T1000 (cell line): ENCODE measurements around the gene SMIM17.
"Not testable (repeated sequence)": the region's sequence is repeated elsewhere in the genome, so short reads cannot be mapped to it uniquely, and the experiment has no call there.

ENCODE experiments used
- DNase-seq: peaks from one replicate; lab custom pipeline; 2025; ENCODE audit warnings: mixed read lengths; lab: John Stamatoyannopoulos, UW

SMIM17 gene

GRCh38 chr19:56660381-56661107 lies 17.6 kb downstream of the SMIM17 start:
- DNase-seq, result no peak

GRCh38 chr19:56661248-56661647 lies 18.3 kb downstream of the SMIM17 start:
- DNase-seq, result no peak

- DNase-seq, result no peak
These were observed 21.1 kb downstream of the SMIM17 start for GRCh38 chr19:56663931-56664500.

- DNase-seq, result no peak
These were observed 21.6 kb downstream of the SMIM17 start for GRCh38 chr19:56664511-56664910.

- no peak for DNase-seq
These were observed 24.4 kb downstream of the SMIM17 start for GRCh38 chr19:56667311-56667870.

- DNase-seq, result no peak
These were observed 25.7 kb downstream of the SMIM17 start for GRCh38 chr19:56668676-56669075.

GRCh38 chr19:56670401-56670960 lies 27.5 kb downstream of the SMIM17 start:
- no peak for DNase-seq

- DNase-seq, result no peak
These were observed 28.1 kb downstream of the SMIM17 start for GRCh38 chr19:56670961-56671612.

GRCh38 chr19:56671613-56671994 lies 28.6 kb downstream of the SMIM17 start, which contains the start of gene ZNF835:
TSS of gene ZNF835 (minus strand) at chr19:56671757. CDS start at chr19:56665198, 6,559 bp downstream.
- peak; percentile 87 for DNase-seq

GRCh38 chr19:56672610-56673009 lies 29.7 kb downstream of the SMIM17 start:
- not testable (repeated sequence) for DNase-seq

- no peak for DNase-seq
These were observed 35.2 kb downstream of the SMIM17 start for GRCh38 chr19:56678205-56678604.

- DNase-seq, result no peak
These were observed 38.7 kb downstream of the SMIM17 start for GRCh38 chr19:56681702-56682101.

GRCh38 chr19:56683116-56683515 lies 40.2 kb downstream of the SMIM17 start:
- no peak for DNase-seq

- DNase-seq, result no peak
These were observed 44.1 kb downstream of the SMIM17 start for GRCh38 chr19:56687031-56687430.

GRCh38 chr19:56689198-56689597 lies 46.2 kb downstream of the SMIM17 start:
- no peak for DNase-seq

GRCh38 chr19:56690670-56691069 lies 47.7 kb downstream of the SMIM17 start:
- DNase-seq, result no peak

- no peak for DNase-seq
These were observed 49.4 kb downstream of the SMIM17 start for GRCh38 chr19:56692206-56692895.

- no peak for DNase-seq
These were observed 56.6 kb downstream of the SMIM17 start for GRCh38 chr19:56699552-56699951.

GRCh38 chr19:56701895-56702294 lies 58.9 kb downstream of the SMIM17 start:
- no peak for DNase-seq

GRCh38 chr19:56705939-56706338 lies 63.0 kb downstream of the SMIM17 start:
- DNase-seq, result no peak
